HG03045 (cell line): ENCODE data around the gene ABHD16A.

Source experiments
- ATAC-seq: cut with Tn5 transposase; IDR thresholded peaks from one replicate; pipeline ENCODE4 v1.9.1; 2021; ENCODE audit warnings: mild to moderate bottlenecking, moderate library complexity; ENCODE audit not compliant: unreplicated experiment

Gene ABHD16A

DNA sequence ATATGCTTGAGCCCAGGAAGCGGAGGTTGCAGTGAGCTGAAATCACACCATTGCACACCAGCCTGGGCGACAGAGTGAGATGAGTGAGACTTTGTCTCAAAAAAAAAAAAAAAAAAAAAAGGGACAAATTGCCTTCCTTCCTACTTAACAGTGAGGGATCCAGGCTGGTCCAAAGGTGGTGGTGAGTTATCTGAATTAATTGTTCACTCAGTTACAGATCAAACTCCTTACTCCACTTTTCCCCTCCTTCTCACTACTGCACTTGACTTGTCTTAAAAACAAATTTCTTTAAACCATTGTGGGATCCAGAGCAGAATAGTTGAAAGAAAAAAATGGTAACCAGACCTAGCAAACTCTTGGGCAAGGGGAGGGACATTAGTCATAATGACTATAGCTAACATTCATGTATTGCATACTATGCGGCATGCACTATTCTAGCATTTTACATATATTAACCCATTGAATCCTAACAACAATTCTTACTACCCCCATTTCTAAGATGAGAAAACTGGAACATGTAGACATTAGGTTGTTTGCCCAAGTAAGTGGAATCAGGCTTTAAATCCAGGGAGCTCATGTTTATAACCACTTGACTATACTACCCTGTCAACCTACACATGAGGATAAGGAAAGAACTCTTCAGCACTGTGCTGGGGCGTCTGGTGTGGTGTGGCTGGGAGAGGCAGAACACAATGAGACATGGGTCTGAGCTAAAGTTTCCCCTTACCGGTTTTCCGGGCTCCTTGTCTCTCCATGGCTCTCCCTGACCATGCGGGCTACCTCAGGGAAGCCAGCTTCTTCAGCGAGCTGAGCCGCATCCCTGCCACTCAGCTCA is 39.8 kb downstream of the ABHD16A start:
- ATAC-seq: no peak

DNA sequence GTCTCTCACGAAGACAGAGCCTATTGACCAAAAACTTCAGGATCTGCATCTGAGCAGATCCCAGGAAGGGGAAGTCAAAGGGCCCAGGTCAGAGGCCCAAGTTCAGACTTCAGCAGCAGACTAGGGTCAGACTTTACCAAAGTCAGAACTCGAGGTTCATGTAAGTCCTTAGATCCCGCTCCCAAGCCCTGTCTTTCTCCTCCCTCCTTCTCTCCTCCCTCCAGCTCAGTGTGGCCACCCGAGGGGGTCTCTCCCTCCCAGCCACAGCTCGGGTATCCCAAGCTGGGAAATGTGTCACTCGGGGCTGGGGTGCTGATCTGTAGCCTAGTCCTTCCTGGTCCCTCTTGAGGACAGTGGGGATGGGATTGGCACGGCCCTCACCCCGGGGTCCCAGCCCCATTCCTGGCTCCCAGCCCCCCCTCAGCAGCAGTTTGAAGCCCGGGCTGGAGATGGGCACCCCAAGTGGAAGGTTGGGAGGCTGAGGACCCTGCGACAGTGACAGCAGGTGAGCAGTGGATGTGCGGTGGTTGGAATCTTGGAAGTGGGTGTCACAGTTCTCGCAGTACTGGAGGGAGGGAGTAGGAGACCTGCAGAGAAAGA is 40.9 kb downstream of the ABHD16A start:
- no peak for ATAC-seq

DNA sequence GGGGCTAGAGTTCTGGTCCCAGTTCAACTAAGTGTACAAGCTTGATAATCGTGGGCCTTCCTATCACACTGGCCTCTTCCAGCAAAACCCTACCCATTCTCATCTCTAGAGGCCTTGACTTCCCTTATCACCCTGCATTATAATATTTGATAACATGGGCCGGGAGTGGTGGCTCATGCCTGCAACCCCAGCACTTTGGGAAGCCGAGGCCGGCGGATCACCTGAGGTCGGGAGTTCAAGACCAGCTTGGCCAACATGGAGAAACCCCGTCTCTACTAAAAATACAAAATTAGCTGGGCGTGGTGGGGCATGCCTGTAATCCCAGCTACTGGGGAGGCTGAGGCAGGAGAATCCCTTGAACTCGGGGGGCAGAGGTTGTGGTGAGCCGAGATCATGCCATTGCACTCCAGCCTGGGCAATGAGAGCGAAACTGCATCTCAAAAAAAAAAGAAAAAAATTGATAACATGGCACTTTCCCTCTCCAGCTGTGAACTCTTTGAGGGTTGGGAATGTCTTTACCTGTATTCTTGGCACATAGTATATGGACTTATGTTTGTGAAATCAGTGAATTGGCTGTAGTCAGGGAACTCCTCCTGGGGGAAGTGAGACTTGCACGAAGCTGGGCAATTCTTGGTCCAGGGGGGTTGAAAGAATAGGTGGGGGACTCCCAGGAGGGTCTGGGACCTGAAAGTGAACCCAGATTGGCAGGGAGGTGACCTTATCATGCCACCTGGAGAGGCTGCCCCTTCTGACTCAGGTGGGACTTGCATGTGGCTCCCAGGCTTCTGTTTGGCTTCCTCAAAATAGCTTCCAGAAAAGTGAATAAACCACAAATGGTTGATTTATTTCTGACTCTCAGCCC is 41.6 kb downstream of the ABHD16A start:
- no peak for ATAC-seq

DNA sequence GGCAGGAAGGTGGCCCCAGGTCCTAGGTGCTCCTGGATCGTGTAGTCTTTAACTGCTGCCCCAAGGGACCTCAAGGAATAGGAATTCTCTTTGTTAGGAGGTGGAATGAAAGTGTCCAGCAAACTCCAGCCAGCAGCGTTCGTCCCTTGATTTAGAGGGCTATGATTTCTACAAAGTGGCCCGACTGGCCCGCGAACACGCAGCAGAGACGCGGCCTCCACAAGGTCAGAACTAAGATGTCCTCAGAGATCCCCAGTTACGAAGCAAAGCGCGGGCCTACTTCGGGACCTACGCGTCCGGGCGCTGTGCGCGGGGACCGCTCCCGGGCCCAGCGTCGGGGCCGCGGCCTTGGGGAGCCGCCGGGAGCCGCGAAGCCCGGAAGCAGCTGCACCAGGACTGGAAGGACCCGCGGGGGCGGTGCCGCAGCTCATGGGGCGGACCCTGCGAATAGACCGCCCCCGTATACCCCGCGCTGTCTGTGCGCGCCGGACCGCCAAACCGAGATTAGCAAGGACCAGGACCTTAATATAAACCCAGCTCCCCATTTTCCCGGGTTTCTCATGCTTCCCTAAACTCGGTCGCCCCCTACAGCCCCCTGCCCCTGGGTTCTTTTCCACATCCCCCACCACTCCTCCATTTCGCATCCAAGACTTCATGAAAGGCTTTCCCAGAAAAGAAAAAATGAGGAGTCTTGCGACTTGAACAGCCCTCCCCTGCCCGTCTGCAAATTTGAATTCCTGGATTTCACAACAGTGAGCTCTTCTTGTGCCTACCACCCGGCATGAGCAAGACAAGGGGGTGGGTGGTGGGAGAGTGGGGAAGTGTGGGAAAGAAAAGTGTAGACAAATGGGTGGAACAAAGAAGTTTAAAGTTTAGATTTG is 42.5 kb downstream of the ABHD16A start, which contains the start of gene C6orf47:
TSS of gene C6orf47 (minus strand) at position 398 of the 881 bp plus-strand sequence. CDS start 831 bp downstream, outside the sequence.
- ATAC-seq: peak; percentile 41

DNA sequence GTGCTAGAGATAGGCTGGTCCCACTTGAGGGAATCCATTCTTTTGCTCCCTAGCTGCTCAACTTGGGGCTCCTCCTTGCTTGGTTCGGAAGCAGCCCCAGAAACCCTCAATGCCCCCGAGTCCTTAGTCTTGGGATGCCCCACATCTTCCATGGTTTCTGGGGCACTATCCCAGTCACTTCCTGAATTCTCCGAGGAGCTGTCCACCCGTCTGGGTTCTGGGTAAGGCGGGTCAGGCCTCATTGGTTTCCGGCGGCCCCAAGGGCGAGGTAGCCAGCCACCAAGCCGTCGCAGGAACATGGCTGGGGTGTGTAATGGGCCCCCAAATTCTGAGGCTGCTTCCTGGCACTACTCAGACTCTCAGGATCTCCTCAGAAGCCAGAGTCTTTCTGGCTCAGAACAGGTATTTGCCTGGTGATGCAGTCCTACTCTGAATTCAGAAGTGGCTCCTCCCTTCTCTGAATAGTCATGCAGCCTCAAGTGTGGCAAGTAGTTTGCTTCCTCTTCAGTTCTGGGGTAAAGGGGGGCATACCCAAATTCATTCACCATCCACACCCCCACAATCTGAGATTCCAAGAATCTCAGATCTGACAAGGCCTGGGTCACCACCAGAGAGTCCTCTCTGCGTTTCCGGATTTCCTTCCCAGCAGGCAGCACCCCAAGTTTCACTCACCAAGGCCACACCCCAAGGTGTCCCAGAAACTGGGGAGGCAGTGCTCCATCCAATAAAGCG is 43.3 kb downstream of the ABHD16A start:
- no peak for ATAC-seq

DNA sequence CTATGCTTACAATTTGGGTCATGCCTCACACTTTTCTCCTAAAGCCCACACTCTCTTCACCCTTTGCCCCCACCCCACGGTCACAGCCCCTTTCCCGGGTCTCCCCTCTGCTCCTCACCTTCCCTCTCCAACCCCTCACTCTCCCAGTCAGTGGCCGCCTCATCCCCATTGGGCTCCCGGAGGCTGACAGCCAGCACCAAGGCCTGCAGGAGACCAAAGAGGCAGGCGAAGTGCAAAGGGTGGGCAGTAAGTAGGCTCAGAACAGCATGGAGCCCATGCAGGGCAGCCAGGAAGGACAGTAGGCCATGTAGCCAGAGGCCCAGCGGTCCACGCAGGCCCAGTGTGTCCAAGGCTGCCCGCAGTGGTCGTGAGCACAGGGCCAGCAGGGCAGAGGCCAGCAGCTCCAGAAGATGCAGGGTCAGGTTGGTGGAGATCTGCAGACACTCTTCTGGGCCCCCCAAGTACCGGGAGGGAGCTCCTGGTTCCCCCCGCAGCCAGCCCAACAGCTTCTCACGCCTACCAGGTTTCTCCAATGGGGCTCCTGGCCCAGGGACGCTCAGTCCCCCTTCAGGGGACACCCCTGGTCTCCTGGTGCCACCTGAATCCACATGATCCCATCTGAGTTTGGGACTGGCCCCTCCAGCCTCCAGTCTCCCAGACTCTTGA is 44.0 kb downstream of the ABHD16A start:
- no peak for ATAC-seq

DNA sequence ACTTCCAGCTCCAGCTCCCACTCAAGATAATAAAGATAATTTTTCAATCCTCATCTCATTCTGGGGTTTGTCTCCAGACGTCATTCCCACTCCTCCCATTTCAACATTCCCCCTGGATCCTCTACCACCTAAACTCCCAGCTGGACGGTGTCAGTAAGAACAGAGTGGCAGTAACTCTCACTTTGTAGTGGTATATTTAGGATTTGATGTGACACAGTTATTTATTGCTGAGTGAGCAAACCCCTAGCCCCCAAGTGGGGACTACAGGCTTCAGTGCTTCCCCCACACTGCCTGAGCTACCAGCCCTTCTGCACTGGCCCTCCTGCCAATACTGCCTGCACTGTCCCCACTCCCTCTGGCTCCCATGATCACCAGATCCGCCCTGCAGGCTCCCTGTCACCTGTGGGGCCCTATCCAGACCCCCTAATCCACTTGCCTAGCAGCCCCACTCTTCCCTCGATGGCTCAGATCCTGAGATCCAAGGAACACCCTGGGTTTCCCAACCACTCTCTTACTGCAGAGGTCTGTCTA is 44.9 kb downstream of the ABHD16A start:
- no peak for ATAC-seq

DNA sequence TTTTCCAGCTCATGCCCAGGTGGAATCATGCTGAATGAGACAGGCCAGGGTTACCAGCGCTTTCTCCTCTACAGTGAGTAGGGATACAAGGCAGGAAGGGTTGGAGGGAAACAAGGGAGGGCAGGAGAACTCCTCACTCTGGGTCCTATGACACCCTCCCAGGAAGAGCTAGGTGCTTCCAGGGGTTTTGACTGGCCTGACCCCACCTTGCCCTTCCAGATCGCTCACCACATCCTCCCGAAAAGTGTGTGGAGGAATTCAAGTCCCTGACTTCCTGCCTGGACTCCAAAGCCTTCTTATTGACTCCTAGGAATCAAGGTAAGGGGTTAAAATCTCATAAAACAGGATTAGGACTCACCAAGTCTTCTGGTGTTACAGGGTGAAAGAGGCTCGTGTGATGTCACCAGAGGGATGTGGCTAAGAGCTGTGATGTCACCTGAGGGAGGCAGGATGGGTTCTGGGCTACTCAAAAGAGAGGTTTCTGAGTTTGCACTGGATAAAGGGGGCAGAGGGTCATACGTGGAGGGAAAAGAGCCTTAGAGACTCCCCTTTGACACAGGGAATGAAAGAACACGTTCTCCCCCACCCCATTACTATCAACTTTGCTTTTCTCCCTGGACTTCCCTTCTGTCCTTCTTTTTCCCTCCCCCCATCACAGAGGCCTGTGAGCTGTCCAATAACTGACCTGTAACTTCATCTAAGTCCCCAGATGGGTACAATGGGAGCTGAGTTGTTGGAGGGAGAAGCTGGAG is 45.5 kb downstream of the ABHD16A start:
- no peak for ATAC-seq

DNA sequence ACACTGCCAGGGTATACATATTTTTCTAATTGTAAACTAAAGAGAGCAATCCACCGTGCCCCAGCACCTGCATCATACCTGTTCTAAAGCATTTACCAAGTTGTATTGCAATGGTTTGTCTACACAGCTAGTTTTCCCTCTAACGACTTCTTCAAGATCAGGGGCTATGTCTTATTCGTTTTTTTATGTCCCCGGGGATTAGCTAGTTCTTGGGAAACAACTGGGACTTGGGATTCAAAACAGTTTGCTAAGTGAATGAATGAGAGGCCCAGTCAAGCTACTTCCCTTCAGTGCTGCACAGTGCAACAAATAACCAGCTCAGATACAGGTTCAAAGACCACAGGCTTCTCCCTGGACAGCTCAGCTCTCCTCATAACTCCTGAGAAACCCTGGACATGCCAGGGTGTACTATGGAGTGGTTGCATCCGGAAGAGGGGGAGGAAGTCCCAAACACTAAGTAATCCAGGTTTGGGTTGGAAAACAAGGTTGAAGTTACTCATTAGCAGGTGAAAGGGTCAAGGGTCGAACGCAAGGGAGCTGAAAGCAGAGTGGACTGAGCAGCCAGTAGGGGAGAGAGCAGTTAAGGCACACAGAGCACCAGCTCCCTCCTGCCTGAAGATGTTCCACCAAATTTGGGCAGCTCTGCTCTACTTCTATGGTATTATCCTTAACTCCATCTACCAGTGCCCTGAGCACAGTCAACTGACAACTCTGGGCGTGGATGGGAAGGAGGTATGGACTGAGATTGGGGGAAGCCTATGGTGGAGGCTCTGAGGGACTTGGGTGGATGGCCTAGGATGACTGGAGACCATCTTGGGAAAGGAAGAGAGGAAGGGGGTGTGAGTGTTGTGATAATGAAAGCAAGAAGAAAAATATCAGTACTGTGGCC is 47.5 kb downstream of the ABHD16A start, which contains the start of gene APOM:
TSS of gene APOM (plus strand) at position 546 of the 889 bp plus-strand sequence. CDS start at position 619, 73 bp downstream.
- no peak for ATAC-seq

DNA sequence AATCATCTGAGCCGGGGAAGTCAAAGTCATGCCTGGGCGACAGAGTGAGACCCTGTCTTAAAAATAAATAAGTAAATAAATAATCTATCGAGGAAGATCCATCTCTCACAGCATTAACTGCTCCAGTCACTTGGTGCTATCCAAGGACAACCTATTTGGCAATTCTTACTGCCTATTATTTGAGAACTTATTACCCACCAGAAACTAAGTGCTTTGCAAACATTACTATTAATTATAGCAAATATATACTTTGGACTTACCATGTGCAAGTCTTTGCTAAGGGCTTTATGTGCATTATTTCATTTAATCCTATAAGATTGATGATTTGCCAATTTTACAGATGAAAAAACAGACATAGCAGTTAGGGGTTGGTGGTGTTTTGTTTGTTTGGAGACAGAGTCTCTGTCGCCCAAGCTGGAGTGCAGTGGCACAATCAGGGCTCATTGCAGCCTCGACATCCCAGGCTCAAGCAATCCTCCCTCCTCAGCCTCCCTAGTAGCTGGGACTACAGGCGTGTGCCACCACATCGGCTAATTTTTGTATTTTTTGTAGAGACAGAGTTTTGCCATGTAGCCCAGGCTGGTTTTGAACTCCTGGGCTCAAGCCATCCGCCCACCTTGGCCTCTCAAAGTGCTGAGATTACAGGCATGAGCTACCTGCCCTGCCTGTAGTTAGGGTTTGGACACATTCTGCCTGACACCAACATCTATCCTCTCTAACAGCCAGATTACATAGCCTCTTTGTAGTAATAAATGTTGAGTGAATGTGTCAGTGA is 48.4 kb downstream of the ABHD16A start:
- ATAC-seq: no peak

DNA sequence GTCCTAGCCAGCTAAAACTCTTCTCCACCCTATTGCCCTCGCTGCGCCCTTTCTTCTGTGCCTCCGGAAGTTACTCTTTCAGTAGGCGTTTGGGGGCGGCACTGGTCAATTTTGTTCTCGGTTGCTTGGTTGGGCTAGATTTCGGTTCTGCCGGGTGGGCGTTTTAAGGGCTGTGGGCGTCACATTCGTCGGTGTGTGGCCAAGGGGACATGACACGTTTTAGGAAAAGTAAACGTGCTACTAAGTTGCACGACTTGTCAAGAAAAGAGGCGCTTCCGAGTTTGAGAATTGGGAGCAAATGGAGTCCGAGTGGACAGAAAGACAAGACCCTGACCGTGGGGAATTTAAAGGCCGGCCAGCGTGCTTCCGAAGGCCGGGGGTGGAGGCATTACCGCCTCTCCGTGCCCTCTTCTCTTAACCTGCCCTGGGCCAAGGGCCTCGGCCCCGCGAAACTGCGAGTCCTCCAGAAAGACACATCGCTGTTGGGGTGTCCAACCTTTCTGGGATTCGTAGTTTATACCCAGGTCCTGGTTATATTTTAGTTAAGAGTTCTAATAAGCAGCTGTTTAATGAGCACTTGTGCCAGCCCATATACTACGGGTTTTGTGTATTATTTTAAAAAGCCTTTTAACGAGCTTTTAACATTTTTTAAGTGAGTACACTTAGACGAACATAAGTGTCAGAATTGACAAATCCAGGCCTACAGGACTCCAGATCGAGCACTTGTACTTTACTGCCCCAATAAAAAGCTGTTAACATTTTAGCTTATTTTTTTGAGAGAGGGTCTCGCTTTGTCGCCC is 50.0 kb downstream of the ABHD16A start:
- peak; percentile 50 for ATAC-seq

DNA sequence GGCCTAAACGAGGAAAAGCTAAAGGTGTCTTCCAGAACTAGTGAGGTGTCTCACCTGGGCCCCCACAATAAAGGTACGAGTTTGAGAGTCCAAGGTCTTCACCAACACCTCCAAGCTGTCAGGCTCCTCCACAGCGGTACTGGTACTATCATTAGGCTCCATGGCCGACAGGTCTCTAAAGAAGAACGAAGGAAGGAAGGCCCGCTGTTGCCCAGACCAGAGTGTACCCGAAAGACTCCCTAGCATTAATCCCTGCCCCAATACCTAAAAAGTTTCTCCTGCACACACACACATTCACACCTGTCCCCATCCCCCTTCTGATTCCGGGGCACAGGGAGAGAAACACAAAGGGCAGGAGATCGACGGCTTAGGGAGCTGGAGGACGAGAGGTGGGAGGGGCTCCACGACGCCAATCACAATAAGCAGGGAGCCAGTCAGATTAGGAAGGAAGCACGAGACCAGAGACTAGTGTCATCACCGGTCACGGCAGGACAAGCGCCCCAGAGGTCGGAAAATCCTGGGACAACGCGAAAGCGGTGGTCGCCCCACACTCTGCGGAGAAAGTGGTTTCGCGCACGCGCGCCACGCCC is 51.4 kb downstream of the ABHD16A start:
- ATAC-seq: peak; percentile 30

DNA sequence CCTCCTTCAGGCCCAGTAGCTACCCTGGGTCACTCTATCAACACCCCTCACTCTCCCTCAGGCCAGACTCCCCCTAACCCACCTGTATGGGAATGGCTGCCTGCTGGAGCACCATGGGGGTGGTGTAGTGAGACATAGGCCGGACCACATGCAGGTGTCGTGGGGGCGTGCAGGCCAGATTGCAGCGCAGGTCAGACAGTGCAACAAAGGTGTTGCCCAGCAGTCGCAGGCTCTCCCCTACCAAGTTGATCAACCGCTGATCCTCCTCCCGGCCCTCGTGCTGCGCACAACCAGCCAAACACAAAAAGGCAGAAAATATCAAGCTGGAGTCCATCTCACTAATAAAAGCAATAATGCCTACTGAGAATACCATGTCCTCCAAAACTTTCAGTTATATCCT is 57.8 kb downstream of the ABHD16A start:
- ATAC-seq: no peak

DNA sequence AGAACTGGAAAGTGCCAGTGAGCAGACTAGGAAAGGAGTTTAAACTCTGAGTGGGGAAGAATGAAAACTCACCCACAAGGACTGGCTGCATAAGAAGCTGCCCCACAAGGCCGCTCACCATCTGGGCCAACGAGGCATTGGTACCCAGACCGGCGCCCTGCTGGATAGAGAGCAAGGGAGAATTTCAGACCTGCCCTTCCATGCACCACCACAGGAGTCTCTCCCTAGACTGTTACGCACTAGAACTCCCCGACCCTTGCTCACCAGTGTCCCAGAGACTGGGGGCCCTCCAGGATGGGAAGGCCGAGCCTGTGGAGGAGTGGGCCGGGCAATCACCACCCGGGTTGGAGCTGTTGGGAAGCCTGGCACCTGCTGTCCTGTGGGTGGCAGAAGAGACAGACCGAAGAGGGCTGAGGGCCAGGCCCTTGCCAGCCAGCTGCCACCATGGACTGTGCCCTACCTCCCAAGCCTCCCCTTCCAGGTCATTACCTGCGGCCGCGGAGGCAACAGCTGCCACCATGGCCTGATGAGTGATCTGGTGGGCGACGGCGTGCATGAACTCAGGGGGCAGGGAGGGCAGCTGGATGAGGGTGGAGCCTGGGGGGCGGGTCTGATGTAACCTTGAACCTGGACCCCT is 59.2 kb downstream of the ABHD16A start:
- no peak for ATAC-seq
